Activated naive CD4-positive, alpha-beta T cell treated with Interleukin-2 at 50 U/mL for 16 hours (primary cell): ENCODE measurements around the gene RMDN3.

Experiments
- DNase-seq: peaks from one replicate; pipeline ENCODE4 v3.0.0-alpha.2; 2020

The RMDN3 gene

DNA sequence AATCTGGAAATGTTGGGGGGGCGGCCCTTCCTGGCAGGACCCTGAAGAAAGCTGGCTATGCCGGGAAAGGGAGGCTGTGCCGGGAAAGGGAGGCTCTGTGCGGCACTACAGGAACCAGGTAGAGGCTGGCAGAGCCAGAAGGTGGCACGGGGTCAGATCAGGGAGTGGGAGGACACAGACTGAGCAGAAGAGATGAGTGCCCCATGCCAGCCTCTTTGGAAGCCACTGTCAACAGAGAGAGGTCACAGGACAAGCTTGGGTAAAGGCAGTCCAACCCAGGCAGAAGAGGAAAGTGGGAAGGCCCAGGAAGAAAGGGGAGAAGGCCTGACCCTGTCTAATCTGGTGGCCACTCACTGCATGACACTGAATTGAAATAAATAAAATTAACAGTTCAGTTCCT is 16.2 kb upstream of the RMDN3 start:
- no peak for DNase-seq

DNA sequence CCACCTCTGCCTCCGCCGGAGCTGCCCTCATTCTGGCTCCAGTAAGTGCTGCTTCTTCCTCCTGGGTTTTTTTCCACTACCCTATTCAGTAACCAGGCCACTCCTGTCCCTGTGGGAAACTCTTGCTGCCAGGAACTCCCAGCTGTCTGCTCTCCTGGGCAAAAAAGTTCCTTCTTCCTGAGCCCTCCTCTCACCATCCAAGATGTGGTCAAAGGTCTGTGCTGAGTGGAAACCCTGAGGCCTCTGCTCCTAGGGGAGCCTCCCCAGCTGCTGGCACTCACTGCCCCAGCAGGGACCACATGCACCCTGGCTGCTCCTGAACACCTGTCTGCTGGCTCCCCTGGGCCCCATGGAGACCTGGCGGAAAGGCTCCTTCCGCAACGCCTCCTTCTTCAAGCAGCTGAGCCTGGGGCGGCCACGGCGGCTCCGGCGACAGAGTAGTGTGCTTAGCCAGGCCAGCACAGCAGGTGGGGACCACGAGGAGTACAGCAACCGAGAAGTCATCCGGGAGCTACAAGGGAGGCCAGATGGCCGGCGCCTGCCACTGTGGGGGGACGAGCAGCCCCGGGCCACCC is 15.2 kb upstream of the RMDN3 start:
- DNase-seq: no peak

DNA sequence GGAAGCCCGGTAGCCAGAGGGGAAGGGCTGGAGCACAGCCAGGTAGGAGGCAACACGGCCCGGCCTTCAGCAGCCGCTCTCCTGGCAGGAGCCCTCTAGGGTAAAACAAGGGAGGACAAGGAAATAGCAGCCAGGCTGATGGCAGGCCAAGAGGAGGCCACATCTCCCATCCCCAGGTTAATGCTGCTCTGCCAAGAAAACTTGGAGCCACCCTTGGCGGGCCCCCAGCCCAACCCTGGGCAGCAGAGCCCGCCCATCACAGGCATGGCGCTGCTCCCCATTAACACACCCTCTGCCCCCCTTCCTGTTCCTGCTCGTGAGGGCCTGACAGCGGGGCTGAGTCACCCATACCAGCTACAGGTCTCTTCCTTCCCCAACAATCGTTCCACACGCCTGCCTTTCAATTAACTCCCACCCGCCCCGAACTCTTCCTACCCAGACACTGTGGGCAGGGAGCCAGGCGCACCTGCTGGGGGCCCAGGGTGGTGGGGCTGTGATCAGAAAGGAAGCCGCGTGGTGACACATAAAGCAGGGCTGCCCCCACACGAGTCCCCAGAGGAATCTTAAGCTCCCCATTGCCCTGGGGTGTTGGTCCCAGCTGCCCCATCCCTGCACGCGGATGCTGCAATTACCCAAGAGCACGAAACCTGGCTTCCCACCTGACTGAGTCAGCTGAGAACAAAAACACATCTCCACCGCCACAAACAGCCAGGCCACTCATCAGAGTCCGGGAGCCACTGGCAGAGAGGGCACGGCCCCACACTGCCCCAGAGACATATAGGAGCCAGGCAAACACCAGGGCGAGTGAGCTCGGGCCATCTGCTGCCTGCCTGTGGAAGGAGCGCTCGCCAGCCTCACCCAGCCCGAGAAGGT is 14.5 kb upstream of the RMDN3 start, which contains the start of gene C15orf62:
TSS of gene C15orf62 (plus strand) at position 707 of the 873 bp plus-strand sequence. CDS start 516 bp downstream, outside the sequence.
- peak; percentile 28 for DNase-seq

DNA sequence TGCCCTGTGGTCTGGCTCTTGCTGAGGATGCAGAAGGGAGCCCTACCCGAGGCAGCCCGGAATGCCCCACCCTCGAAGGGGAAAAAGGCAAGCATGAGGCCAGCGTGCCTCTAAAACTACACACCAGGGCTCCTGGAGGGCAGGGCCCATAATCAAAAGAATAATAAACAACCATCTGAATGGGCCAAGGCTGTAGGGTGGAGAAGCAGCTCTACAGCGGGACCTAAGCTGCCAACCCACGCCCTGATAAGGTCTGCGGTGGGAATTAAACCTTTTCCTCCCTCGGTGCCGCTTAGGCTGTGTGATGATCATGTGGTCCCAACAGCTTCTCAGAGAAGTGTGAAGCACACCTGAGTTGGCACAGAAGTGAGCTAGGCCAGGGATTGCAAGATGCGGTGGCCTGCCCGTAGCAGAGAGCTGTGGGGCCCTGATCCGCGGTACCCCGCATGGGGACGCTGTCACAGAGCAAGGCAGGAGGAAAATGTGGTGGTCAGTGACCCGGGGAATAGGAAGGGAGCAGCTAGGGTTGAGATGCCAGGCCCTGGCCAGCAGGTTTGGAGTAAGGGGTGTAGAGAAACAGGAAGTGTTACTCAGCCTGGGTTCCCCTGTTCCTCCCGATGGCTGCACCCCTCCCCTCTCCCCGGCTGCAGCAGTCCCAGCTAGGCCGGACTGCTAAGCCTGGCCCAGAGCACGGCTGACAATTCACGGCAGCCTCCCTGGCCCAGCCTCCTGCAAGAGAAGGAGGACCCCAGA is 13.6 kb upstream of the RMDN3 start:
- no peak for DNase-seq

DNA sequence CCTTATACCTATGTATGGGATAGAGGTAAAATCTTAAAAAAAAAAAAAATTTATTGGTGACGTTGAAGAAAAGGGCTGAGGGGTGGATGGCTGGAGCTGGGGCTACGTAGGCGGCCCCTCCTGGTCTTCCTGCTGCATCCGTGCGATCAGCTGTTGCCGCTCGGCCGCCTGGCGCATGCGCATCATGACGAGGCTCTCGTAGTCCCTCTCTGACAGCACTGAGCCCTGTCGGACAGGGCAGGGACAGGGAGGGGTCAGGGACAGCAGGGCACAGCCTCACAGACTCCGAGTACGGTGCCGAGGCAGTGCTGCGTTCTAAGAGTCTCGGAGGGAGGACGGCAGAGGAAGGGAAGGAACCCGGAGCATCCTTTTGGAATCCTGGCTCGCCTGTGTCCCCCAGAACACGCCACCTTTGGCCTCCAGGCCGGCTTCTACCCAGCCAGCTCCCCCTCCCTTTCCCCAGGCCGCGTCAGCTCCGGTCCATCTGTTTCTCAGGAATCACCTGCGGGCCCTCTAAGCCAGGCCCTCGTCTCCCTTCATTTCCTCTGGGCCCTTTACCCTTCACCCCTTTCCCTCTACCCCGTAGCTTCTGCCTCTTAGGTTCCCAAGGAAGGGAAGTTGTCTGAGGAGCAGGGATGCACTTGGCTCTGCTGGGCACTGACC is 12.9 kb upstream of the RMDN3 start:
- DNase-seq: no peak

DNA sequence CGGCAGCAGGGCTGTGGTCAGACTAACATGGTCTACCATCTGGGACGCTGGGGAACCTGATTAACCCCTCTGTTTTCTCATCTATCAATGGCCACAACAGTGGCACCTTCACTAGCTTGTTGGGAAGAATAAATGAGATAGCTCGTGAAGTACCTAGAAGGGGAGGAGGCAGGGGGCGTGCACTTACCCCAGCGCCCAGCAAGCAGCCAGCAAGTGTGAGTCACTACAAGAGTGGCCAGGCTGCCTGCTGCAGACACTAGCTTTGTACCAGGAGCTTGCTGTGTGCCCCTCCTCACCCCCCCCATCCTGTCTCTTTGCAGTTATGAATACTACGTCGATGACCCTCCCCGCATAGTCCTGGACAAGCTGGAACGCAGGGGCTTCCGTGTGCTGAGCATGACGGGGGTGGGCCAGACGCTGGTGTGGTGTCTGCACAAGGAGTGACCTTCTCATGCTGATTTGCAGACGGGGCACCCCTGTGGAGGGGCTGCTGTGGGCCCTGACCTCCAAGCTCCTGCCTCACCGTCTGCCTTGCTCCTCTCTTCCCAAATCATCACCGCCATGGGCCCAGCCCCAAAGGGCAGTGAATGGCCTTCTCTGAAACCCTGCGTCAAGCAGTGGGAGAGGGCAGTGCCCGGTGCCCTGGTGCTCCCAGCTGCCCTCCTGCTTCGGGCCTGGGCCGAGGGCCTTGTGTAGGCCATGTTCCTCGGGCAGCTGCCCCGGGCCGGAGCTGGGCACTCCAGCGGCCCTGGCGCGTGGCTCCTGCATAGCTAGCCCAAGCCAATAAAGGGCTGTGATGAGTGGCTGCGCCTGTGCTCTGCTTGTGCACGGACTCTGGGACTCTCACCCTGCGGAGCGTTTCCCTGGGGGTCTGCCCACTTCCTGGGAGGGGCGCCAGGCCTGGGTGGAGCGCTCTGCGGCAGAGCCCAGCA is 12.1 kb upstream of the RMDN3 start:
- no peak for DNase-seq

DNA sequence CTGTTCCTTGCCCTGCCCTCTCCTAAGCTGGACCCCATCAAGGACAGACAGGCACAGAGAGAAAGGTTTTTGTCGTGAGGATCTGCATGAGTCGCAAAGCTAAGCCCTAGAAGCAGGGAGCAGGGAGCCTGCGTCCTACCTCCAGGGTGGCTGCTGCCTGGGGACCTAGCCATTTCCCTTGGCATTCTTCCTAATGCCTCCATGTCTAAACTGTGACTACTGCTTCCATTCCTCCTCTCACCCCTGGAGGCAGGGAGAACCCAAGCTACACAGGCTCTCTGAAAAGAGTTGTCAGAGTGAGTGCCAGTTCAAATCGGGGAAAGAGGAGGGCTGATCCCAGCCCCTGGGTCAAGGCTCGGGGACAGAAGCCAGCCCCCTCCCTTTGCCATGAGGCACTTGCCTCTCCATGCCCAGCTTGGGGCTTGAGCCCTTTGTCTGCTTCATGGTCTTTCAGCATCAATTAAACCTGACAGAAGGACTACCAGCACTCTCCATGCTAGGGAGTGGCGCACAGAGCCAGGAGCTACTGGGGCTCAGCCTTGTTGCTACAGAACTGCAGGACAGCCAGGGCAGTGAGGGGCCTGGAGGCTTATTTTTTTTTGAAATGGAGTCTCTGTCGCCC is 11.3 kb upstream of the RMDN3 start:
- DNase-seq: no peak

DNA sequence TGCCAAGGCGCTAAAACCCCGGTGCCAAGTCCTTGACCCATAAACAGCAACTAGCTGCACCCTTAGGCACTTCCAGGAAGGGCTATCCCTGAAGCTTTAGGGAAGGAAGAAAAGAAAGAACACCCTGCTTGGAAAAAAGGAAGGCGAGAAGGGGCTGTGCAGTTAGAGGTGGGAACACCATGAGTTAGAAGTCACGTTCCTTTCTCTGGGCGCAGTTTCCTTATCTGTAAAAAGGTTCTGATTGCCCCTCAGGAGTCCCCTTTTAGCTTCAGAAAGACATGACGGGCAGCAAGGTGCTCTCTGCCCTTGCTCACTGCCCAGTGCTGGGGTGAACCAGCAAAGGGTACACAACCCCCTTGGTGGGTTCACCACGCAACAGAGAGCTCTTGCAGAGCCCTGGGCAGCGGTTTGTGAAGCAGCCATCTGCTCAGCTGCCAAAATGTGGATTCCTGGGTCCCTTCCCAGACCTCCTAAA is 9.6 kb upstream of the RMDN3 start:
- DNase-seq: no peak

DNA sequence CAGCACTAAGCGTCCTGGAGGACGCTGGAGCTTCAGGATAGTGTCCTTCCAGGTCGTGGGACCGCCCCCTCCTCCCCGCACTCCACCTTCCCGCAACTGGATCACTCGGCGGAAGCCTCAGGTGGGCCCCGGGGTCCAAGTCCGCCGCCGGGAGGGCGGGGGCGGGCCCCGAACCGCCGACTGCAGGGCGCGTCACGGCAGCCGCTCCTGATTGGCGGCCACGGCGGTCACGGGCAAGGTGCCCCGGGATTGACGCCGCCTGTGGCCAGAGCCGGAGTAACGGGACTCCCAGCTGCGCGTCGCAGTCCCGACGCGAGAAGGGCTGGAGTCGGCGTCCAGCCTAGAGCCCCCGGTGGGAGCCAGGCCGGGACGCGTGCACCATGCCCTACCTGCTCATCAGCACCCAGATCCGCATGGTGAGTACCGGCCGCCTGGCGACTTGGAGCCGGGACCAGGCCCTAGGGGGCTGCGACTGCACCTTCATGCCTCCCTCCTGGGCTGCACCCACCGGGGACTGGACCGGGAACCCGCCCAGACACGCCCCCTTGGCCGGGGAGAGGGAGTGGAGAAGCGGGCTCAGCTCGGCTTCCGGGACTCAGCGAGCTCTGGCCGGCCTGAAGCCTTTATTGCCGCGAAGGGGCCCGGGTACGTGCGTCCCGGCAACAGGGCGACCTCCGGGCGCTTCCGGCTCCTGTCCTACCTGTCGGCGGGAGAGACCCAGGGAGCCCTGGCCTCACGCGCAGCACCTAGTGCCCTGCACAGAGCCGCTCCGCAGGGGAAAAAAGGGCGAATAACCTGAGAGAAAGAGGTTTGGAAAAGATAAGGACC is 9.0 kb upstream of the RMDN3 start, which contains the start of gene GCHFR:
TSS of gene GCHFR (plus strand) at position 268 of the 828 bp plus-strand sequence. CDS start at position 381, 113 bp downstream.
- peak; percentile 71 for DNase-seq

DNA sequence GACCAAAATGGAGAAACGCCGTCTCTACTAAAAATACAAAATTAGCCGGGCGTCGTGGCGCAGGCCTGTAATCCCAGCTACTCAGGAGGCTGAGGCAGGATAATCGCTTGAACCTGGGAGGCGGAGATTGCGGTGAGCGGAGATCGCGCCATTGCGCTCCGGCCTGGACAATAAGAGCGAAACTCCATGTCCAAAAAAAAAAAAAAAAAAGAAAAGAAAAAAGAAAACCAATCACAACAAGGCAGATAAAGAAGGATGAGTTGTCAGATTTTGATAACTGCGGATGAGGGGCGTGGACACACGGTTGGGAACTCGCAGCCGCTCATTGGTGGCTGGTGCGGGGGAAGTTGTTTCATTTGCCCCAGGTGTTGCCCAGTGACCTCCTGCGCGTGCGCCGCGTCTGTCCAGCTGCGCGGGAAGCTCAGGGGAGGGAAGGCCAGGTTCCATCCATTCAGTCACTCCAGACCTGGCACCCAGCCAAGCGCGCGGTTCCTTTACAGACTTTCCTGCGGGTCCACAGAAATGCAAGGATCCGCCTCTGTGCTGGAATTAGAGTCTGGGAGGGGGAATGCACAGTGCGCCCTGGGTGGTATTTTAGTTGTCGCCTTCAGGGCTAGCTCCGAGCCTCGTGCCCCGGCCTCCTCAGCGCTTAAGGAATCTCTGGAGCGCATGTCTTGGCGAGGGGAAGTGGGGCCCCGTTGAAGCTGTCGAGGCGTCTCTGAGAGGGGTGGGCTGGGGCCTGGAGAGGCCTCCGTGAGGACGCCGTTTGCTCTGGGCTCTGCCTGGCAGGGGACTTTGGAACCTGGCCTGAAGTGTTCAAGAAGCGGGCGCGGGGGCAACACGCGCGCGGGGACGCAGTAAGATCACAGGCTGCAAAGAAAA is 8.1 kb upstream of the RMDN3 start:
- DNase-seq: peak; percentile 23

DNA sequence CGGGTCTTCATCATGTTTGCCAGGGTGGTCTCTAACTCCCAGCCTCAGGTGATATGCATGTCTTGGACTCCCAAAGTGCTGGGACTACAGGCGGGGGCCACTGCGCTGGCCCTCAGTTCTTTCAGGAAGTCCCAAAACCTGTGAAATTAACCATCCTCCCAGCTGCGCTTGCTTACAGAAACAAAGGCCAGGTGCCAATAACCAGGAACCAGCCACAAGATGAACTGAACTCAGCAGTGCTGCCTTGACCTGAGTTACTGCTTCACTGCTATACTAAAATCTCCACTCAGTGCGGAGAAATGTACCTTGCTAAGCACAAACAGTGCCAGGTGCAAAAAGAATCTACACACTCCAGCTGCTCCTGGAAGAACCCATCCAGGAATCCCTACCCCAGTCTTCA is 4.9 kb upstream of the RMDN3 start:
- DNase-seq: no peak

DNA sequence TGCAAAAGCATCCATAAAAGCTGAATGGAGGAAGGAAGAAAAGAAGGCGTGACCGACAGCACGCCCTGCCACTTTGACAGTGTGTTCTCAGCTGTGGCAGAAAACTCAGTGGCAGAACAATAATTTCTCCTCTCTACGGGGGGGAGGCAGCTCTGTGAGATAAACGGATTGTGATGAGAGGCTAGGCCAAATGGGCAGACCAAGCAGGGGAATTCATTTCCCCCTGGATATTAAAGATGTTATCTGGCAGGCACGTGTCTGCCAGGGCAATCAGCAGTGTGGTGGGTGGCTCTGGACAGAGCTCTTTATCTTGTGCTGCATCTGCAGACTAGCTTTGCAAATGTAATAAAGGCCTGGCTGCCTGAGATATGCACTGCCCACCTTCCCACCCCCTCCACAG is 1.9 kb upstream of the RMDN3 start:
- DNase-seq: no peak

DNA sequence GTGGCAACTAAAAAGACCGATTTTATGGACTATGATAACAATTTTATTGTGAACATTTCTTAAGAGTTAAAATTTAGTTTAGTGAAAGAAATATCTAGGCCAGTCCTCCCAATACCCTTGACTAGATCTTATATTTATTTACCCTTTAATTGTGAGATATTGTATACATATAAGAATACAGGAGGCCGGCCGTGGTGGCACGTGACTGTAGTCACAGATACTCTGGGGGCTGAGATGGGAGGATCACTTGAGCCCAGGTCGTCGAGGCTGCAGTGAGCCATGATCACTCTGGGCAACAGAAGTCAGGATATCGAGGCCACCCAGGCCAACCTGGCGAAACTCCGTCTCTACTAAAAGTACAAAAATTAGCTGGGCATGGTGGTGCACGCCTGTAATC is 756 bp upstream of the RMDN3 start:
- DNase-seq: no peak

DNA sequence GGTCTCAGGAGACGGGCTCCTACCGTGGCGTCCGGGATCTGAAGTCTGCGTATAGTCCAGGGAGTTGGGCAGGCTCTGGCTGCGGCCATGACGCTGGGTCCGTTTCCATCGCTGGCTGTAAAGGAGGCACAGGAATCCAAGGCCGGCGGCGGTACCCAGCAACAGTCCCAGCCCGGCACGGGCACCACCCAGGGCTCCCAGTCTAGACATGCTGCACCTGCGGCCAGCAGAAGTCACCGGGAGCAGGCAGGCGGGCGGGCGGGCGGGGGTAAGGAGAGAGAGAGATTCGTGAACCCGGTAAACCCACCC is 526 bp downstream of the RMDN3 start:
- DNase-seq: peak; percentile 17

DNA sequence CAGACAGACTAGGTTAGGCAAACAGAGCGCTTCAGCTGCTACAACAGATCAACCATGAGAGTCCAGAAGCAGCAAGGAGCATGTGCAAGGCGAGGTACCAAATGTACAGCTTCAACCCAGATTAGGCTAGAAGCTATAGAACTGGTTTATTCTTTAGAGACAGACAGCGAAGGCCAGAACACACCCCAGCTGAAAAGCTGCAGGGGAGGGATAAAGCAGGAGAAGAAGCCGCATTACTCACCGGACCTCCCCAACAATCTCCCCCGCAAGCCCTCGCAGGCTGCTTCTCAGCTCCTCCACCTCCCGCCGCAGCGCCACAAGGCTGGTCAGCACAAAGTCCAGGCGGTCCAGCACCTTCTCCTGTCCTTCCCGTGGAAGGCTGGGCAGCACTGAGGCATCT is 3.3 kb downstream of the RMDN3 start:
- DNase-seq: no peak

DNA sequence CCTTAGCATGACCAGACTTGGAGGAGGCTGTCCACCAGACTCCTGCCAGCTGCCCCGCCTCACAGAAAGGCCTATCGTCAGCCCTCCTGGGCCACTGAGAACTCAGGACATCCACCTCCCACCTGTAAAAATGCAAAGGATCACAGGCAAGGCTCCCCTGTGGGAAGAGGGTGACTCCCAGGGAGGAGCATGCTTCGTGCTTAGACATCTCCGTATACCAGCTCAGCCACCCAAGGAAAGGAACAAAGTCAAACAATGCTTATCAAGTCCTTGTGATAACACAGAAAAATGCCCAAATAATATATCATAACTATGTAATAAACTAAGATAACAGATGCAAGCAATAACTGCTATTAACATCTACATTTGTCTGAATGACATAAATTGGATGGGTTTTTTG is 4.2 kb downstream of the RMDN3 start:
- no peak for DNase-seq

DNA sequence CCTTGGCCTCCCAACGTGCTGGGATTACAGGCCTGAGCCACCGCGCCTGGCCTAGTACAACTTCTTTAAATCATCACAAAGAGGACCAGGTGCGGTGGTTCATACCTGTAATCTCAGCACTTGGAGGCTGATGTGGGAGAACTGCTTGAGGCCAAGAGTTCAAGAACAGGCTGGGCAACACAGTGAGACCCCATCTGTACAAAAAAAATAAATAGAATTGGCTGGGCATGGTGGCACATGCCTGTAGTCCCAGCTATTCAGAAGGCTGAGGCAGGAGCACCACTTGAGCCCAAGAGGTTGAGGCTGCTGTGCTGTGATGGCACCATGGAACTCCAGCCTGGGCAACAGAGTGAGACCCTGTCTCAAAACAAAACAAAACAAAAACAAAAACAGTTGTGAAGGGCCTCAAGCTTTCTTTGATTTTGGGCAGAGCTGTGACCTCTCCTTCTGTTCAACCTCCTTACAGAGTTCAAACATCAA is 5.9 kb downstream of the RMDN3 start:
- DNase-seq: no peak

DNA sequence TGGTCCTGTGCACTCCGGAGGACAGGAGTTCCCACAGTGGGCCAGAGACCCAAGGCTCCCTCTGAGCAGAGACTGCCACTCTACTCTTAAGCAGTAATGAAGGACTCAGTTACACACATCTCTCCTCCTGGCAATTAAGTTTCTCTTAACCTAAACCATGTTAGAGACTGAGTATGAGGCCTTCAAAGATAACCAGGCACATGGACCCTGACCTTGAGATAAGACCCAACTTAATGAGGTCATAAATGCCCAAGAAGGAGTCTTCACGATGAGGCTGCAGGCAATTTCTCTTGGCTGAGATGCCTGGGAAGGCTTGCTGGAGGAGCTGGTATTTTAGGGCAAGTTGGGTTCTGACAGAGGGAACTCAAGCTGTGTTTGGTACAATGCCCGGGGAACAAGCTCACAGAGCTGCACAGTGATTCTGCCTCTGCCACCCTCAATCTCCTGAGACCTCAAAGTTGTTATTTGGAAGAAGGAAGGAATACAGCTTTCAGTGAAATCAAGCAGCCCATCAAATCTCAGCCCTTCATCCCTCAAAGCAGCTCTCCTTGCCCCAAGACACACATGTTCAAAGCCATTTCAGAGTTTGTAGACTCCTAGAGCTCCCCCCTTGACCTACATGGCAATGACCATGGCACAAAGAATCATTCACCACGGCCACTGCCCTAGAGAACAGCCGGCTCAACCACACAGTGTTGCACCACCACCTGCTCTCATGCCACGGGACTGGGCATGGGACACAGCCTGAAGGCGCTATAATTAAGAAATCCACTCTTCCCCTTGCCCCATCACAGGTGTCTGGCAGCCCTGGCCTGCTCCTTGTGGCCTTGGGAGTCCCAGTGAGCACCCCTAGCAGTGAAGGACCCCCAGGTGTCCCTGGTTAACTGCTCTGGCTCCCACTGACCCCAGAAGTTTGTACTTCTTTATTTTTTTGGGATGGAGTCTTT is 7.1 kb downstream of the RMDN3 start:
- DNase-seq: no peak
